ENCODE data around the gene SLC34A3.

Gene SLC34A3

DNA sequence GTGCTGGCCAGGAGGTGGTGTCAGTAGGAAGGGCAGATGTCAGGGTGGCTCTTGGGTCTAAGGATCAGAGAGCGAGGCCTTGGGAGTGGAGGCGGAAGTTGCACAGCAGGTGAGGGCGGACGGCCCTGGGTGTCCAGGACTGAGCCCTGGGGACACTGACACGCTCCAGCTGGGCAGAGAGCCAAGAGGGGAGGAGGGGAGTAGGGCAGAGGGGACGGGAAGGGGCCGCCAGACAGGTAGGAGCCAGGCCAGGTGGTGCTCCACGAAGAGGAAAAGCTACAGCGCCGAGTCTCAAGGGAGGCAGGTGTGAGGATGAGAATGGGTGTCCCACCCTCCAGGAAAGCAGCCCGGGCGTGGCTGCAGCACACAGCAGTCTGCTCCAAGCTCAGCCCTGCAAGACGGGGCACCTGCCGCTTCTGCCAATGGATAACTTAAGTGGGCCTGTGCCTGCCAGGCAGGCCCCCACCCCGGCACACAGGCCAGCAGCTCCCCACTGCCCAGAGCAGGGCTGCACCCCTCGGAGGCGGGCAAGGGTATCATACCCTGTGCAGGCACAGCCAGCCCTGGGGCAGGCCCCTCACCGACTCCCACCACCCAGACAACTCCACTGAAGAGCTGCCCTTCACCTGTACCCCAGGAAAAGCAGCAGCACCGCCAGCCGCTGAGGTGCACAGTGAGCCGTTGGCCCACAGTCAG, 35.0 kb upstream of the SLC34A3 start:
- DNase-seq (ENCODE audit: low read depth): no peak

DNA sequence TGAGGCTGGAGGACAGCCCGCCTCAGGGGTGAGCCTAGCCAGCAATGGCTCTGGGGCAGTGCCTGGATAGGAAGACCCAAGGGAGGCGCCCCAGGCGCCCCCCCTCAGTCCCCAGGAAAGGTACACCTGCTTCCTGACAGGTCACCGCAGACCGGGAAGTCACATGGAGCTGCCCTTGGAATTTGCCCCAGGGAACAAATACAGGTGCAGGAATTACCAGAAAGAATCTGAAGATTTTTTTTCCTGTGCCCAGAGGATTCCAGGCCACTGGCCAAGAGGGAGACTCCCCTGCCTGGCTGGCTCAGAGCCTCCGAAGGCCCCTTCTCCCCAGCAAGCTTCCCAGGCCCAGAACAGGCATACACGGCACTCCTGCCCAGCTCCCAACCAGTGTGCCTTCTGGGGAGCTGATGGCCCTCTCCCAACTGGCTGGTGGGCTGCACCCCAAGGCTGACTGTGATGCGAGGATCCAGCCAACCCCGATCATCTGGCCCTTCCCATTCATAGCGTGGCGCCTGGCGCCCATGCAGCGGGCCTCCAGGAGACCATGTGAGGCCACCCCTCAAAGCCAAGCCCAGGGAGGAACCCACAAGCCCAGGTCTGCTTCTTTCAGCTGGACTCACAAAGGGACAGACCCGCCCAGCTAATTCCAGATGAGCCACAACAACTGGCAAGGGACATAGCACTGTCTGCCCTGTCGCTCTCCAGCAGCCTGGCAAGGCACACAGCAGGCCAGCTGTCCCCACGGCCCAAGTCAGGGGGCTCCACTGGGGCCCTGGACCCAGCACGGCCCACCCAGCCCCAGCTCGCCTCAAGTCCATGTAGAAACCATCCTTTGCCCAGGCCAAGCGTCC, 32.4 kb upstream of the SLC34A3 start:
- no peak for DNase-seq (ENCODE audit: low read depth)

DNA sequence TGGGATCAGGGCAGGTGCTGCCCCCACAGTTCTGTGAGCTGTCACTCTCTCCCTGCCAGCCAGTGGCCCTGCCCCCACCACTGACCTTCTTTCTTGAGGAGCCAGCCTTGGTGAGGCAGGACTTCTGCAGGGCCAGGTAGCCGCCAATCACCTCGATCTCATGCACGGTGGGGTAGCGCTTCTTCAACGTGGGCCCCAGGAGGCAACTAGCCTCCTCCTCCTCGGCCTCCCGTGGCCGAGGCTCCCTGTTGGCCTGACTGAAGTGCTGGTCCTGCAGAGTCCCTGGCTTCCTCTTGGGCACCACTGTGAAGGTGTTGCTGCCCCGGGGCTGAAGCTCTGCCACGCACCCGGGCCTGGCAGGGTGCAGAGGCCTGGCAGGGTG, 31.8 kb upstream of the SLC34A3 start:
- DNase-seq (ENCODE audit: low read depth): no peak

DNA sequence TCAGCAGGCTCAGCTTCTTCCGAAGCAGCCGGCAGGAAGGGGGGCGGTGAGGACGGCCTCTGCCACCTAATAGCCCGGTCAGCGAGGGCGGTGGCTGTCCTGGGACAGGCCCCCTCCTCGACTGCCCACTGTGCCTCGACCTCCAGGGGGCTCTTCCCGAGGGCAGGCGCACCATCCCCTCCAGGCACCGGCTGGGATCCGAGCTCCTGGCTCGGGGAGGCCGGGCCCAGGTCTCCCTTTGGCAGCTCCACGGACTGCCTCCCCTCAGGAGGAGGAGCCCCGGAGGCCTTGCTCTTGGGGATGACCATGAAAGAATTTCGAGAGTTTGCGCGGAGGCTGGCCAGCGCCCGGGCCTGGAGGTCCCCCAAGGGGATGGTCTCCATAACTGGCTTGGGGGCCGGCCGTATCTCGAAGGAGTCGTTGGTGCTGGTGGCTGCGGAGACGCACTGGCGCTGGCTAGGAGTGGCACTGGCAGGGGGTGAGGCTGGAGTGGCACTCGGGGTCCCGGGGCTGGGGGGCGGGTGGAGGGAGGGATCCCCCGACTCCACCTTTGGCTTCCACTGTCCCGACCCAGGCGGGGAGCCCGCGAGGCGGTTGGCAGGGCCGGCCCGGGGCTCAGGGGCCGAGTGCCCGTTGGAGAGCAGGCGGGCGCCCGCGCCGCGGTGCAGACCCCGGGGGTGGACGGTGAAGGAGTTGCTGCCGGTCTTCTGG, 31.1 kb upstream of the SLC34A3 start:
- peak; percentile 40 for DNase-seq (ENCODE audit: low read depth)

DNA sequence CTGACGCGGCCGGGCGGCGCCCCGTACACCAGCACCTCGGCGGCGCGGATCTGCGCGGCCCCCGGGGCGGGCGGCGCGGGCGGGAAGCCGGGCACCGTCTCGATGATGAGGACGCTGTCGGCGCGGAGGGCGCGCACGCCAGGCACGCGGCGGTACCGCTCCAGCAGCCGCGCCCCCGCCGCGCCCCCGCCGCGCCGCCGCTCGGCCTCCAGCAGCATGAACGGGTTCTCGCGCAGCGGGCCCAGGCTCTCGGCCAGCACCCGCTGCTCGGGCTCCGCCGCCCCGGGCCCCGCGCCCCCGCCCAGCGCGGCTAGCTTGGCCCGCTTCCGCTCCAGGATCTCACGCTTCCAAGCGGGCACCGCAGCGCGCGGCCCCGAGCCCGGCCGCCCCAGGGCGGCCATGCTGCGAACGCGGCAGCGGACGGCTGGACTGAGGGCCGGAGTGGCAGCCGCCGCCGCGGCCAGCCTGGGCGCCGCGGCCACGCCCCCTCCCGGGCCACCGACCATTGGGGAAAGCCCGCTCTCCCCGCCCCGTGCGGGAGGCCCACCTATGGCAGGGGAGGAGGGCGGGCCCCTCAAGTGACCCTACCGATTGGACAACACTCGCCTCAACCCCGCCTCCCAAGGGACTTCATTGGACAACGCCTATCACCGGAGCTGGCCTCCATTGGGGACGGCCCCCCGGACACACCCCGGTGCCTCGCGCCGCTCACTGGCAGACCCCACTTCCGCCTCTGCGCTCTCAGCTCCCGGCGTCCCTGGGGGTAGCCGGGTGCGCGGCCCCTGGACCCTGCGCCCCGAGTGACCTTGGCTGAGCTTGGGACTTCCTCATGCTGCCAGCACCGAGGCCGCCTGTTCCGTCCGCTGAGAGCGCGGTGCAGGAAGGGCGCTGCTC, 30.1 kb upstream of the SLC34A3 start, which contains the start of gene TPRN:
Gene TPRN, minus strand, starts transcription at position 431 of the 894 bp plus-strand sequence. Its CDS starts 30 bp downstream, at position 401.
- peak; percentile 100 for DNase-seq (ENCODE audit: low read depth)

DNA sequence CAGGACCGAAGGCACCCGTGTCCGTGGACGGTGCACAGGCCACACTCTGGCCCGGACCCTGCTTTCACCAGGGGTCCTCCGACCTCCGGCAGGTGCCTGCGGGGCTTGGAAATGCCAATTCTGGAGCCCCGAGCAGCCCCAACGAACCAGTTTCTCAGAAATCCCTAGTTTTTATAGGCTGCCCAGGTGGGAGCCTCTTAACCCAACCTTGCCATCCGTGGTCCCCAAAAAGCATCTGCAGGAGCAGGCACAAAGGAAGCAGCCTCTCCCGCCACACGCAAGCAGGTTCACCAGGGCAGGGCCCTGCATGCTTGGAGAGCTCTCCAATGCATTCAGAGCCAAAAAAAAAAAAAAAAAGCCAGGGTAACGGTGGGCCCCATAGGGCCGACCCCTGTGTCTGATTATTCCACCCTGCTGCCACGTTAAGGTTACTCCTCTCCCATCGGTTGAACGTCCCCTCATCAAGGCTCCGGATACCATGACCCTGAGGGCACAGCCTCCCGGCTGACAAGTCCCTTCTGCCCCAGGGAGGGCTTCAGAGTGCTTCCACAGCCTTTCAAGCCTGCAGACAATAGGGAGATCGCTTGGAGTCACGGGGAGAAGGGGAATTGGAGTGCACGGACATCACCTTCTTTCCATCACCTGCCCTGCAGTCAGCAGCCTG, 29.4 kb upstream of the SLC34A3 start:
- no peak for DNase-seq (ENCODE audit: low read depth)

DNA sequence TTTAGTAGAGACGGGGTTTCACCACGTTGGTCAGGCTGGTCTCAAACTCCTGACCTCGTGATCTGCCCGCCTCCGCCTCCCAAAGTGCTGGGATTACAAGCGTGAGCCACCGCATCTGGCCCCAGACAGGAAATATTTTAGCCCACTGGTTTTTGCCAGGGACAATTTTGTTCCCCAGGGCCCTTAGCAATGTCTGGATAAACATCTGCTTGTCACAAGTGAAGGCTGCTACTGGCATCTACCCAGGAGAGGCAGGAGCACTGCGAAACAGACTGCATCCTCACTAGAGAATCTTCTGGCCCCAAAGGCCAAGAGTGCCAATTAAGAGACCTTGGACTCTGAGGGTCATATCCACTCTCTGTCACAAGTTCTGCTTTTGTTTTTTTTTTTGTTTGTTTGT, 27.7 kb upstream of the SLC34A3 start:
- no peak for DNase-seq (ENCODE audit: low read depth)

DNA sequence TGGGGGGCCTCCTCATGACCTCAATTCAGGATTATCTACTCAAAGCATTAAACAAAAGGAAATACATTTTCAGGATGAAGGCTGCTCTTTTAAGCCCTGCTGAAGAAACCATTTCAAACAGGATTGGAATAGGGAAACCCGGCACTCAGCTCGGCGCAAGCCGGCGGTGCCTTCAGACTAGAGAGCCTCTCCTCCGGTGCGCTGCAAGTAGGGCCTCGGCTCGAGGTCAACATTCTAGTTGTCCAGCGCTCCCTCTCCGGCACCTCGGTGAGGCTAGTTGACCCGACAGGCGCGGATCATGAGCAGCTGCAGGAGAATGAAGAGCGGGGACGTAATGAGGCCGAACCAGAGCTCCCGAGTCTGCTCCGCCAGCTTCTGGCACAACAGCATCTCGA, 26.0 kb upstream of the SLC34A3 start:
- no peak for DNase-seq (ENCODE audit: low read depth)

DNA sequence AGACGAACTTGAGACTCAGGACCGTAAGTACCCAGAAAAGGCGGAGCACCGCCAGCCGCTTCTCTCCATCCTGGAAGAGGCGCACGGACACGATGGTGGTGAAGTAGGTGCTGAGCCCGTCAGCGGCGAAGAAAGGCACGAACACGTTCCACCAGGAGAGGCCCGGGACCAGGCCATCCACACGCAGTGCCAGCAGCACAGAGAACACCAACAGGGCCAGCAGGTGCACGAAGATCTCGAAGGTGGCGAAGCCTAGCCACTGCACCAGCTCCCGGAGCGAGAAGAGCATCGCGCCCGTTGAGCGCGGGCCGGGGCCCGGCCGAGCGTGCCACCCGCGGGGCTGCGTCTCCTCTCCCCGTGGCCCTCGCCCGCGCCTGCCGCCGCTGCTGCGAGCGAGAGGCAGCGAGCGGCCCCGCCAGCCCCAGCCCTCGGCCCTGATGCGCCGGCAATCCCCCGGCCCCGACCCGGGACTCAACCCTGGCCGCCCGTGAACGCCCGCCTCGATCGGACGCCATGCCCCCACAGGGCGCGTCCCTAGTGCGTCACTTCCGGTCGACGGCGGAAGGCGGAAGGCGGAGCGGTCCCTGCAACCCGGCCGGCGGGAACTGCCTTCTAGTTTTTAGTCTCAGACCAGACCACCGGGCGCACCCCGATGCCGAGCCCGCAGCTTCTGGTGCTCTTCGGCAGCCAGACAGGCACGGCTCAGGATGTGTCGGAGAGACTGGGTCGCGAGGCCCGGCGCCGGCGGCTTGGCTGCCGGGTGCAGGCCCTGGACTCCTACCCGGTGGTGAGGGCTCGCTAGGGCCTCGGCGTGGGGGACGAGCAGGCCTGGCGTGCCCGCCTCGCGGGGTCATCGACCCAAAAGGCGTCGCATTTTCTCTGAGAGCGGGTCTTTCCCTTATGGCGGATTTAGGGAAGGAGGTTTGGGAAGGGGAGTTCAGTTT, 25.3 kb upstream of the SLC34A3 start, which contains the start of the genes NDOR1 and TMEM203:
Gene NDOR1, plus strand, starts transcription at position 575 of the 944 bp plus-strand sequence. Its CDS starts 78 bp downstream, at position 653.
Gene TMEM203, minus strand, starts transcription at position 523 of the 944 bp plus-strand sequence. Its CDS starts 234 bp downstream, at position 289.
- DNase-seq (ENCODE audit: low read depth): peak; percentile 89

DNA sequence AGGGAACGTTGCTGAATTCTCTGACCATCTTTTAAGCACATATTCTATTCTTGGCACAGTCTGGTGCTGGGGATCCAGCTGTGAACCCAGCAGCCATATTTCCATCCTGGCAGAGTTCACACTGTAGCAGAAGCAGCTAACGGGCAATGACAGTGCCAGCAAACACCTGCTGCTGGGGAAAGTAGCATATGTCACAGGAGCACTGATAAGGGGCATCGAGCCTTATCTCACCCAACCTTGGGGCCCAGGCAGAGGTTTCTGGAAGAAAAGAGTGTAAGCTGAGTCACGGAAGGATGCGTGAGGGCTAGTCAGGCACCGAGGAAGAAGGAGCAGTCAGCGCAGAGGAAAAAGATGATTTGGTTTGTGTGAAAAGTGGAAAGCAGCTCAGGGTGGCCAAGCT, 24.1 kb upstream of the SLC34A3 start:
- DNase-seq (ENCODE audit: low read depth): no peak

DNA sequence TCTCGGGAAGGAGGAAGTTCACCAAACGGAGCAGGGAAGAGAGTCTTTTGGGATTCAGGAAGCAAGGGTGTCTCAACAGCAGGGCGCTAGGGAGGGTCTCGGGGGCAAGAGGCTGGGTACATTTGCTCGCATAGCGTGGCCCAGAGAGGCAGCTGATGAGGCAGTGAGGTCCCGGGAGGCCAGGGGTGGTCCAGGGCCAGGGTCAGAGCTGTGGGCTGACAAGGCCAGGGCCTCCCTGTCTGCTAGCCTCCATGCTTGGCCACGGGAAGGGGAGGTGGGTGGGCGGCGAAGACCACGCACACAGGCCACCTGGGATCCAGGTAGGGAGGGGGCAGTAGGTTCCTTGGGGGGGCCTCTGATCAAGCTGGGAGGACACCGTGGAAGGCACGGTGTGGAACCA, 19.2 kb upstream of the SLC34A3 start:
- DNase-seq (ENCODE audit: low read depth): no peak

DNA sequence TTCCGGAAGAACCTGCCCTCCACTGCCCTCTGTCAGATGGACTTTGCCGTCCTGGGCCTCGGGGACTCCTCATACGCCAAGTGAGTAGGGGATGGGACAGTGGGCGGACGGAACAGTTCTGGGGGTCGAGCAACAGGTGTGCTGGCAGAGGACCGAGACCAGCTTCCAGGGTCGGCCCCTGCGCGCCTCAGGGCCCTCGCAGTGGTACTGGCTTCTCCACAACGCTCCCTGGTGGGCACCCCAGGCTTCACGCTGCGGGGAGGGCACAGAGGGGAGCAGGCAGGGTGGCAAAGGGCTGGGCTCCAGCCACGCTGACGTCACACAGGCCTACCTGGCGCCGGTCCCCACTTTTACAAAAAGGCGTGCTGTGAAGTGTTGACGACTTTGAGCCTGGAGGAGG, 18.2 kb upstream of the SLC34A3 start:
- no peak for DNase-seq (ENCODE audit: low read depth)

DNA sequence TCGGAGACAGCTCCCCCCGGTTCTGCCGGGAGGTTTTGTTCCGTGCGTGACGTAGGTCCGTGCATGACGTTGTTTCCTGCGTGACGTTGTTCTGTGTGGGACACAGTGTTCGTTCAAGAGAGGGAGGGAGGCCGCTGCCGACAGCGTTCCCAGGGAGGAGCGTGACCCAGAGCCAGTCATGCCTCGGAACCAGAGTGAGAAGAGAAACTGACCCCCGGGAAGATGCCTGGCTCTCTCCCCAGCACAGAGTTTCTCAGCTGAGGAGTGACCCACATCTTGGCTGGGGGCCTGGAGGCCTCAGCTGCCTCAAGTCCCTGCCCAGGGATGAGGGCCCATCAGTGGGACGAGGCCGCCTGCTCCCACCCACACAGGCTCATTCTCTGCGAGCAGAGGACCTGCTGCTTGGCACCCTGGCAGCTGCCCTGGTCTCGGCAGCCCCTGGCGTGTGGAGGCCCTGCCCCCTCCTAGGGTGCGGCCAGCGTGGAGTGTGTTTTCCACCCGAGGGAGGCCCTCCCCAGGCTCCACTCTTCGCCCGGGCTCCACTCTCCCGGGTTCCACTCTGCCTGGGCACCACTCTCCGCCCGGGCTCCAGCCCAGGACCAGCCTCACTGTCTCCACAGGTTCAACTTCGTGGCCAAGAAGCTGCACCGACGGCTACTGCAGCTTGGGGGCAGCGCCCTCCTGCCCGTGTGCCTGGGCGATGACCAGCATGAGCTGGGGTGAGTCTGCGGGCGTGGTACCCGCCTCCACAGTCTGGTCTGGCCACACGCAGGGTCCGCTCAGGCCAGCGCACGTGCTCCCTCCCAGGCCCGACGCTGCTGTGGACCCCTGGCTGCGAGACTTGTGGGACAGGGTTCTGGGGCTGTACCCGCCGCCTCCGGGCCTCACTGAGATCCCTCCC, 17.3 kb upstream of the SLC34A3 start:
- peak; percentile 28 for DNase-seq (ENCODE audit: low read depth)

DNA sequence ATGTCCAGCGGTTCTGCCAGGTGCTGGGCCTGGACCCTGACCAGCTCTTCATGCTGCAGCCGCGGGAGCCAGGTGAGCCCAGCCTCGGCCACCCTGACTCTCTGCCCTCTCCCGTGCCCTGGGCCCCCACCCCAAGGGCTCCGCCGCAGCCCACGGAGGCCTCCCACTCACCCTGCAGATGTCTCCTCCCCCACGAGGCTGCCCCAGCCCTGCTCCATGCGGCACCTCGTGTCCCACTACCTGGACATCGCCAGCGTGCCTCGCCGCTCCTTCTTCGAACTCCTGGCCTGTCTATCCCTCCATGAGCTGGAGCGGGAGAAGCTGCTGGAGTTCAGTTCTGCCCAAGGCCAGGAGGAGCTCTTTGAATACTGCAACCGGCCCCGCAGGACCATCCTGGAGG, 16.1 kb upstream of the SLC34A3 start:
- no peak for DNase-seq (ENCODE audit: low read depth)

DNA sequence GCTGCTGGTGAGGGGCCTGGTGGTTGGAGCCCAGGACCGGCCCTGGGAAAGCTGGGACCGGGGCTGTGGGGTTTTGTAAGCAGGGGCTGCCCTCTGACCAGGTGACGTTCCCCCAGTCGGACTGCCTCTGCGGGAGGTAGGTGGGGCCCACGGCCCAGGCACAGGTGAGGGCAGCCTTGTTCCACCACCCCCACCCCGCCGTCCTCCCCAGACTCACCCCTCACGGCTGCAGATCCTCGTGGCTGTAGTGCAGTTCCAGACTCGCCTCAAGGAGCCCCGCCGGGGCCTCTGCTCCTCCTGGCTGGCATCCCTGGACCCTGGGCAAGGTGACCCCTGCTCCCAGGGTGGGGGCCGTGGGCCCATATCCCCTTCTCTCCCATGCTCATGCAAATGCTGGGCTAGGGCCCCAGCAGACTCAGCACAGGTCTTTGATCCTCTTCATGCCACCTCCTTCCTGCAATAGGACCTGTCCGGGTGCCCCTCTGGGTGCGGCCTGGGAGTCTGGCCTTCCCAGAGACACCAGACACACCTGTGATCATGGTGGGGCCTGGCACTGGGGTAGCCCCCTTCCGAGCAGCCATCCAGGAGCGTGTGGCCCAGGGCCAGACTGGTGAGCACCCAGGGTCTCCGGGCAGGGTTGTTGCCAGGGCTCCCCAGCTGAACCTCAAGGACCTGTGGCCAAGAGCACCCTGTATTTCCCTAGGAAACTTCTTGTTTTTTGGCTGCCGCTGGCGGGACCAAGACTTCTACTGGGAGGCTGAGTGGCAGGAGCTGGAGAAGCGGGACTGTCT, 15.3 kb upstream of the SLC34A3 start:
- DNase-seq (ENCODE audit: low read depth): no peak

DNA sequence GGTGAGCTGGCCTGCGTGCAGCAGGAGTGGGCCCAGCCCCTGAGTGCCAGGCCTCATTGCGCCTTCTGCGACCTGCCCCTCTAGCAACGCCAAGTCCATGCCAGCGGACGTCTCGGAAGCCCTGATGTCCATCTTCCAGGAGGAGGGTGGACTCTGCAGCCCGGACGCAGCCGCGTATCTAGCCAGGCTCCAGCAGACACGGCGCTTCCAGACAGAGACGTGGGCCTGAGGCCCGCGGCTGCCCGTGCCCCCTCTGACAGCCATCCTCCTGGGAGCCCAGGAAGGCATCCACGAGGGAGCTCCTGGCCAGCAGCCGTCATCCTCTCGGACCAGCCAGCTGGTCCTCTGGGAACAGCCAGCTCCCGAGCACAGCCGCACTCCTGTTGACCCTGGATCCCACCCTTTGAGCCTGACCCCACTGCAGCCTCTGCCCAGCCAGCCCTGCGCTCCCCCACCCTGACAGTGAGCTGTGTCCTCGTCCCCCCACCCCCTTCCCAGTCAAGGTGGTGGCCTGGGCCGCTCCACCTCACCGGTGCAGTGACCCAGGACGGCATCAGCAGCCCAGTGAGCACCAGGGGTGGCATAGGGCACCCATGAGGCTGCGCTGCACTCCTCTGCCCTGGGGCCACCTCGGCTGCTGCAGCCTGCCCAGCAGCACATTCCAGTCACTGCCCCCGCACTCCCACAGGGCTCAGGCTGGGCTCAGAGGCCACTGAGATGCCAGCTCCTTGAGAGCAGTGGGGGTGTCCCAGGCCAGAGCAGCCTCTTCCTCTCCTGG, 14.3 kb upstream of the SLC34A3 start:
- no peak for DNase-seq (ENCODE audit: low read depth)
